Neural cell (in vitro differentiated cells): ENCODE measurements around the gene PPHLN1.

Experiments
- EP300 ChIP-seq: fragments of 450-650 bp; conservative IDR thresholded peaks from 2 replicates; pipeline ENCODE4 v1.6.1; 2014; ENCODE audit warnings: antibody characterized with exemption, mild to moderate bottlenecking, moderate library complexity; ENCODE audit not compliant: poor library complexity, severe bottlenecking
- EZH2 ChIP-seq: fragments of 200-600, 300-800 bp; shearing (Covaris generic), sonication (generic); IDR thresholded peaks from 2 replicates; pipeline ENCODE4 v1.6.1; 2014; ENCODE audit warnings: antibody characterized with exemption, low read length, borderline replicate concordance, mild to moderate bottlenecking; ENCODE audit not compliant: insufficient read depth, poor library complexity, severe bottlenecking
- MXI1 ChIP-seq: fragments of 450-650 bp; conservative IDR thresholded peaks from 2 replicates; pipeline ENCODE4 v1.6.1; 2014; ENCODE audit warnings: antibody characterized with exemption, mild to moderate bottlenecking; ENCODE audit not compliant: poor library complexity, severe bottlenecking
- POLR2AphosphoS5 ChIP-seq: IDR thresholded peaks from 2 replicates; pipeline ENCODE4 v1.6.1; 2012
- RAD21 ChIP-seq: fragments of 450-650 bp; conservative IDR thresholded peaks from 2 replicates; pipeline ENCODE4 v1.6.1; 2014; ENCODE audit warnings: antibody characterized with exemption, mild to moderate bottlenecking, moderate library complexity
- SMC3 ChIP-seq: fragments of 450-650 bp; conservative IDR thresholded peaks from 2 replicates; pipeline ENCODE4 v1.6.1; 2014; ENCODE audit warnings: antibody characterized with exemption, mild to moderate bottlenecking, moderate library complexity; ENCODE audit not compliant: poor library complexity
- TAF1 ChIP-seq: IDR thresholded peaks from 2 replicates; pipeline ENCODE4 v1.6.1; 2012; ENCODE audit warnings: low read depth
- TF ChIP-seq, protein P1 (sequence below): IDR thresholded peaks from 2 replicates; pipeline ENCODE4 v1.6.1; 2012; ENCODE audit warnings: borderline replicate concordance
- TF ChIP-seq, protein P2 (sequence below): fragments of 450-650 bp; IDR thresholded peaks from 2 replicates; pipeline ENCODE4 v1.5.1; 2014; ENCODE audit warnings: antibody characterized with exemption, mild to moderate bottlenecking, moderate library complexity; ENCODE audit not compliant: poor library complexity, severe bottlenecking

DNA sequence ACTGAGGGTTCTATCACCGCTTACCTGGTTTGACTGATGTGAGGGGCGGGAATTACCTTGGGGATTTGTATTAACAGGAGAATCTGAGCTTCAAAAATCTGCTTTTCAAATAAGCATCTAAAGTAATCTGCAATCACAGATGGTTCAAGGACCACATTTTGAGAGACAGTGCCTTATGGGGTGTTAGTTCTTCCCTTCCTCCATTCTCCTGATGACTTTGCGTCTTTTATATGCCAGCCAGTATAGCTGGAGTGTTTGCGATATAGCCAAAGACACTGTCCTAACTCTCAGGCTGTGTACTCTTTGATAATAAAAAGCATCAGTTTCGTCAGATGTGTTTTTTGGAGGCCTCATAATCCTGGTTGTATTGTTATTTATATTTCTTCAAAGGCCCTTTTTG, 39.5 kb downstream of the PPHLN1 start:
- TF ChIP-seq, protein P1, sequence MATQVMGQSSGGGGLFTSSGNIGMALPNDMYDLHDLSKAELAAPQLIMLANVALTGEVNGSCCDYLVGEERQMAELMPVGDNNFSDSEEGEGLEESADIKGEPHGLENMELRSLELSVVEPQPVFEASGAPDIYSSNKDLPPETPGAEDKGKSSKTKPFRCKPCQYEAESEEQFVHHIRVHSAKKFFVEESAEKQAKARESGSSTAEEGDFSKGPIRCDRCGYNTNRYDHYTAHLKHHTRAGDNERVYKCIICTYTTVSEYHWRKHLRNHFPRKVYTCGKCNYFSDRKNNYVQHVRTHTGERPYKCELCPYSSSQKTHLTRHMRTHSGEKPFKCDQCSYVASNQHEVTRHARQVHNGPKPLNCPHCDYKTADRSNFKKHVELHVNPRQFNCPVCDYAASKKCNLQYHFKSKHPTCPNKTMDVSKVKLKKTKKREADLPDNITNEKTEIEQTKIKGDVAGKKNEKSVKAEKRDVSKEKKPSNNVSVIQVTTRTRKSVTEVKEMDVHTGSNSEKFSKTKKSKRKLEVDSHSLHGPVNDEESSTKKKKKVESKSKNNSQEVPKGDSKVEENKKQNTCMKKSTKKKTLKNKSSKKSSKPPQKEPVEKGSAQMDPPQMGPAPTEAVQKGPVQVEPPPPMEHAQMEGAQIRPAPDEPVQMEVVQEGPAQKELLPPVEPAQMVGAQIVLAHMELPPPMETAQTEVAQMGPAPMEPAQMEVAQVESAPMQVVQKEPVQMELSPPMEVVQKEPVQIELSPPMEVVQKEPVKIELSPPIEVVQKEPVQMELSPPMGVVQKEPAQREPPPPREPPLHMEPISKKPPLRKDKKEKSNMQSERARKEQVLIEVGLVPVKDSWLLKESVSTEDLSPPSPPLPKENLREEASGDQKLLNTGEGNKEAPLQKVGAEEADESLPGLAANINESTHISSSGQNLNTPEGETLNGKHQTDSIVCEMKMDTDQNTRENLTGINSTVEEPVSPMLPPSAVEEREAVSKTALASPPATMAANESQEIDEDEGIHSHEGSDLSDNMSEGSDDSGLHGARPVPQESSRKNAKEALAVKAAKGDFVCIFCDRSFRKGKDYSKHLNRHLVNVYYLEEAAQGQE = no peak
- TF ChIP-seq RAD21 (no peak), EP300 (no peak), SMC3 (no peak), EZH2 (no peak), POLR2AphosphoS5 (no peak), TAF1 (no peak), MXI1 (no peak)
- TF ChIP-seq, protein P2, sequence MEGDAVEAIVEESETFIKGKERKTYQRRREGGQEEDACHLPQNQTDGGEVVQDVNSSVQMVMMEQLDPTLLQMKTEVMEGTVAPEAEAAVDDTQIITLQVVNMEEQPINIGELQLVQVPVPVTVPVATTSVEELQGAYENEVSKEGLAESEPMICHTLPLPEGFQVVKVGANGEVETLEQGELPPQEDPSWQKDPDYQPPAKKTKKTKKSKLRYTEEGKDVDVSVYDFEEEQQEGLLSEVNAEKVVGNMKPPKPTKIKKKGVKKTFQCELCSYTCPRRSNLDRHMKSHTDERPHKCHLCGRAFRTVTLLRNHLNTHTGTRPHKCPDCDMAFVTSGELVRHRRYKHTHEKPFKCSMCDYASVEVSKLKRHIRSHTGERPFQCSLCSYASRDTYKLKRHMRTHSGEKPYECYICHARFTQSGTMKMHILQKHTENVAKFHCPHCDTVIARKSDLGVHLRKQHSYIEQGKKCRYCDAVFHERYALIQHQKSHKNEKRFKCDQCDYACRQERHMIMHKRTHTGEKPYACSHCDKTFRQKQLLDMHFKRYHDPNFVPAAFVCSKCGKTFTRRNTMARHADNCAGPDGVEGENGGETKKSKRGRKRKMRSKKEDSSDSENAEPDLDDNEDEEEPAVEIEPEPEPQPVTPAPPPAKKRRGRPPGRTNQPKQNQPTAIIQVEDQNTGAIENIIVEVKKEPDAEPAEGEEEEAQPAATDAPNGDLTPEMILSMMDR = no peak
